Heart left ventricle (tissue), 13 donors: ENCODE results near the gene PRKN.

Source experiments
- CTCF ChIP-seq, 12 donors: fragments of 200-600 bp; sonication (generic) in 4 of 12; IDR thresholded peaks; one replicate each; pipeline versions ENCODE4 v1.5.0 to v1.8.0; 2018 to 2022; ENCODE audit warnings: antibody characterized with exemption in 12 of 12, mild to moderate bottlenecking in 5 of 12
- POLR2A ChIP-seq, 2 donors: fragments of 450-650 bp; IDR thresholded peaks; one replicate each; pipeline ENCODE4 v1.6.1; 2017; ENCODE audit warnings: antibody characterized with exemption in 2 of 2, mild to moderate bottlenecking in 2 of 2, moderate library complexity in 2 of 2
- donor health status: ischemic (EF 13 %, LVEDD 7.1; RV severe dilation, severe dysfunction).
- donor health status: DM: no; HTN: yes; CAD: no.
- donor health status: DM: no; HTN: no; CAD: no.
- donor health status: ischemic (EF 25% LVEDD 6.9; RV normal size, moderate dysfunction).
- donor health status: ischemic (EF 25% LVEDD 5.7; RV mildly dilated, moderate dysfunction).
- donor health status: ischemic (EF 35%, LVEDD 5.7; RV mildly dilated, moderate dysfunction).
- donor health status: nonischemic (EF 11% LVEDD 7.7; RV severe dilation, severe dysfunction).
- donor health status: DM: yes; HTN: yes; CAD: no.
- donor health status: PGD.
- donor health status: ischemic (EF 29% LVEDD 5.4; RV normal size, mild dysfunction).
- donor health status: nonischemic (EF 23%, LVEDD 6.1; RV moderate dilation, normal function).

- TF ChIP-seq CTCF (IDR thresholded peaks at IDR 0.05) (no peak), POLR2A (IDR thresholded peaks at IDR 0.05) (no peak)
Measured at GRCh38 chr6:162525181-162525580, 202.4 kb downstream of the PRKN start.
